HG02759 (cell line): ENCODE results near the gene DOCK1.

Source experiments
- ATAC-seq: cut with Tn5 transposase; IDR thresholded peaks from one replicate; pipeline ENCODE4 v1.9.1; 2021; ENCODE audit warnings: mild to moderate bottlenecking, moderate library complexity; ENCODE audit not compliant: unreplicated experiment

DOCK1 gene

GRCh38 chr10:126949161-126949503 lies 43.9 kb downstream of the DOCK1 start:
- no peak for ATAC-seq

GRCh38 chr10:126950401-126951105 lies 45.3 kb downstream of the DOCK1 start:
- no peak for ATAC-seq

- no peak for ATAC-seq
Observed at GRCh38 chr10:126953886-126954285, 48.7 kb downstream of the DOCK1 start.

GRCh38 chr10:126955396-126955795 lies 50.2 kb downstream of the DOCK1 start:
- ATAC-seq, result no peak

GRCh38 chr10:126955934-126956711 lies 50.9 kb downstream of the DOCK1 start:
- no peak for ATAC-seq

- no peak for ATAC-seq
Observed at GRCh38 chr10:126956712-126957108, 51.5 kb downstream of the DOCK1 start.

- no peak for ATAC-seq
Observed at GRCh38 chr10:126957111-126957510, 51.9 kb downstream of the DOCK1 start.

- ATAC-seq, result no peak
Observed at GRCh38 chr10:126959431-126959830, 54.2 kb downstream of the DOCK1 start.

- no peak for ATAC-seq
Observed at GRCh38 chr10:126959906-126960685, 54.9 kb downstream of the DOCK1 start.

GRCh38 chr10:126963354-126963753 lies 58.1 kb downstream of the DOCK1 start:
- no peak for ATAC-seq

GRCh38 chr10:126964190-126964589 lies 59.0 kb downstream of the DOCK1 start:
- no peak for ATAC-seq

- no peak for ATAC-seq
Observed at GRCh38 chr10:126966938-126967337, 61.7 kb downstream of the DOCK1 start.

- ATAC-seq, result no peak
Observed at GRCh38 chr10:126969310-126969709, 64.1 kb downstream of the DOCK1 start.

GRCh38 chr10:126972635-126973414 lies 67.6 kb downstream of the DOCK1 start:
- ATAC-seq, result no peak

GRCh38 chr10:126975221-126975620 lies 70.0 kb downstream of the DOCK1 start:
- ATAC-seq, result no peak

- no peak for ATAC-seq
Observed at GRCh38 chr10:126977216-126977615, 72.0 kb downstream of the DOCK1 start.

- ATAC-seq, result no peak
Observed at GRCh38 chr10:126979311-126979710, 74.1 kb downstream of the DOCK1 start.

- no peak for ATAC-seq
Observed at GRCh38 chr10:126993208-126993607, 88.0 kb downstream of the DOCK1 start.

GRCh38 chr10:126997801-126998590 lies 92.8 kb downstream of the DOCK1 start:
- ATAC-seq, result no peak

GRCh38 chr10:127000598-127000997 lies 95.4 kb downstream of the DOCK1 start:
- ATAC-seq, result no peak
